Heart left ventricle (tissue), 16 donors: ENCODE results near the gene ARID5B. TPM values are rescaled to one million over a fixed set of nuclear protein-coding genes. Genes with fewer than 3 reads are reported as not detected.

Experiments
- ATAC-seq, 4 donors: fragments of 200-7000 bp; cut with Tn5 transposase; one replicate each; pipeline ENCODE4 v1.9.1; 2020 to 2022; ENCODE audit warnings: moderate library complexity in 4 of 4, mild to moderate bottlenecking in 3 of 4, moderate number of reproducible peaks in 1 of 4
- DNase-seq, 5 donors: peaks; one replicate each; pipeline ENCODE4 v3.0.0-alpha.2; 2020
- H3K27ac ChIP-seq, 12 donors: fragments of 200-600 bp; sonication (generic) in 4 of 12; one replicate each; pipeline versions ENCODE4 v1.5.0 to v1.8.0; 2016 to 2022; ENCODE audit warnings: mild to moderate bottlenecking in 2 of 12
- H3K27me3 ChIP-seq, 9 donors: fragments of 200-600 bp; sonication (generic) in 2 of 9; one replicate each; pipeline versions ENCODE4 v1.5.1 to v1.8.0; 2016 to 2022; ENCODE audit warnings: mild to moderate bottlenecking in 3 of 9
- H3K36me3 ChIP-seq, 9 donors: fragments of 200-600 bp; sonication (generic) in 2 of 9; one replicate each; pipeline versions ENCODE4 v1.5.0 to v1.8.0; 2018 to 2022; ENCODE audit warnings: mild to moderate bottlenecking in 2 of 9
- H3K4me1 ChIP-seq, 12 donors: fragments of 200-600 bp; sonication (generic) in 4 of 12; one replicate each; pipeline versions ENCODE4 v1.5.0 to v1.8.0; 2016 to 2022; ENCODE audit warnings: mild to moderate bottlenecking in 3 of 12
- H3K4me3 ChIP-seq, 12 donors: fragments of 200-600 bp; sonication (generic) in 4 of 12; one replicate each; pipeline versions ENCODE4 v1.5.0 to v1.8.0; 2017 to 2022; ENCODE audit warnings: mild to moderate bottlenecking in 9 of 12, moderate library complexity in 4 of 12
- H3K9me3 ChIP-seq, 12 donors: fragments of 200-600 bp; sonication (generic) in 4 of 12; one replicate each; pipeline versions ENCODE4 v1.5.0 to v1.8.0; 2016 to 2022; ENCODE audit warnings: mild to moderate bottlenecking in 1 of 12
- POLR2A ChIP-seq, 2 donors: fragments of 450-650 bp; IDR thresholded peaks; one replicate each; pipeline ENCODE4 v1.6.1; 2017; ENCODE audit warnings: antibody characterized with exemption in 2 of 2, mild to moderate bottlenecking in 2 of 2, moderate library complexity in 2 of 2
- WGBS, 4 donors: extraction: QIAGEN DNeasy Blood & Tissue Kit in 2 of 4; methylation state at CpG; one replicate each; pipeline versions ENCODE4 v1.1.5 to v1.1.7; 2013 to 2018; 5-methylcytosine and 5-hydroxymethylcytosine counted together
- intact Hi-C, 10 donors: fragments of 100-400 bp; cut with DNase I; formaldehyde crosslinking; loops; one replicate each; pipeline versions ENCODE4 v1.11.1 to v1.14.2; 2022
- polyA plus RNA-seq, 2 donors: library from polyadenylated mRNA; stranded (reverse); fragments of 200-250 nt; gene quantifications; one replicate each; pipeline ENCODE4 v1.2.3, GENCODE V29; 2013
- total RNA-seq, 9 donors: library from RNA; depleted of rRNA in 2 of 9; stranded (reverse); fragments of >200 nt in 2 of 9; fragmentation: NEBNext Ultra II Directional in 3 of 9; extraction: Animal tissue kit (Norgen Biotek cat#: 25700) in 3 of 9; gene quantifications; one replicate each; pipeline versions ENCODE4 v1.1.0 to v1.2.4, GENCODE V29; 2016 to 2023
- TF ChIP-seq, protein P1 (sequence below), 12 donors: fragments of 200-600 bp; sonication (generic) in 4 of 12; IDR thresholded peaks; one replicate each; pipeline versions ENCODE4 v1.5.0 to v1.8.0; 2018 to 2022; ENCODE audit warnings: antibody characterized with exemption in 12 of 12, mild to moderate bottlenecking in 5 of 12
- donor health status: ischemic (EF 13 %, LVEDD 7.1; RV severe dilation, severe dysfunction).
- donor health status: healthy with polysubstance abuse.
- donor health status: DM: no; HTN: yes; CAD: no.
- donor health status: DM: no; HTN: no; CAD: no.
- donor health status: ischemic (EF 25% LVEDD 6.9; RV normal size, moderate dysfunction).
- donor health status: ischemic (EF 25% LVEDD 5.7; RV mildly dilated, moderate dysfunction).
- donor health status: healthy.
- donor health status: DM: yes; HTN: yes; CAD: no.
- donor health status: ischemic (EF 35%, LVEDD 5.7; RV mildly dilated, moderate dysfunction).
- donor health status: nonischemic (EF 11% LVEDD 7.7; RV severe dilation, severe dysfunction).
- donor health status: DM: yes; HTN: yes; CAD: no.
- donor health status: PGD.
- donor health status: ischemic (EF 29% LVEDD 5.4; RV normal size, mild dysfunction).
- donor health status: nonischemic (EF 23%, LVEDD 6.1; RV moderate dilation, normal function).

The ARID5B gene
- total and polyA plus RNA-seq, 11 donors: 4.5 to 45.5 (median 26.6) TPM

DNA sequence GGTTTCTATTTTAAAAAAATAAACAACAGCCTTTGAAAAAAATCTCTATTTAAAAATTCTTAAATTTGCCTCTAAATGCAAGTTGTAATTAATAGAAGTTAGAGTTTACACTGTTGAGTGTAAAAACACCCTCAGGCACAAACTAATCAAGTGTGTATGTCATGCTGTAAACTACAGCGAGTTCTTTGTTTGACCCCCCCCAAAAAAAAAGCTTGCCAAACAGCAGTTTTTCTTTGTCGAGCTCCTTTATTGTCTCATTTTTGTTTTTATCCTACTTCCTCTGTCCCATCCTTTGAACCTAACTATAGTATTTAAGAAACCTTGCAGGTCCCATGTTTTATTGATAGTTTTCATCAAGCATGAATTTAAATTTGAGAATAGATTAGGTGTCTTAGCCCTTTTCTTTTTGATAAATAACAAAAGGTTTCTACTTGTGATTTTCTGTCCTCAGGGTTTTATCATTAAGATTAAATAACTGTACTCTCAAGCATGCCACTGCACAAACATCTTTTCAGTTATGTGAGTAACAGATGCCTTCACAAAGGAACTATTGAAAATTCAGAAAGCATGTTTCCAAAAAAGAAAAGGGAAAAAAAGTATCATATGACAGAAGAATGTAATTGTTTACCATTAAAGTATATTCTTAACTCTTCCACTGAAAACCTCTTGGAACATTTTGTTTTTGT is 176.0 kb downstream of the ARID5B start:
- intact Hi-C loops: no loop called here
- ATAC-seq (no peak), DNase-seq (no peak)
- Histone ChIP-seq H3K9me3 (no peaks in the 10 kb centered on the region), H3K36me3 (peaks cover 0 to 44% (median 33%) of the 10 kb centered on the region in 9 donors), H3K27ac (peak overlapping the region in 9 of 12 donors; percentile 0 to 66 (median 41)), H3K4me1 (peaks cover 6 to 96% (median 73%) of the 10 kb centered on the region in 12 donors), H3K27me3 (no peaks in the 10 kb centered on the region), H3K4me3 (no peak overlapping the region)
- 35 to 56% (median 45%) methylated on average over 2 of the region's 2 CpGs for WGBS, 4 donors
- TF ChIP-seq, protein P1, sequence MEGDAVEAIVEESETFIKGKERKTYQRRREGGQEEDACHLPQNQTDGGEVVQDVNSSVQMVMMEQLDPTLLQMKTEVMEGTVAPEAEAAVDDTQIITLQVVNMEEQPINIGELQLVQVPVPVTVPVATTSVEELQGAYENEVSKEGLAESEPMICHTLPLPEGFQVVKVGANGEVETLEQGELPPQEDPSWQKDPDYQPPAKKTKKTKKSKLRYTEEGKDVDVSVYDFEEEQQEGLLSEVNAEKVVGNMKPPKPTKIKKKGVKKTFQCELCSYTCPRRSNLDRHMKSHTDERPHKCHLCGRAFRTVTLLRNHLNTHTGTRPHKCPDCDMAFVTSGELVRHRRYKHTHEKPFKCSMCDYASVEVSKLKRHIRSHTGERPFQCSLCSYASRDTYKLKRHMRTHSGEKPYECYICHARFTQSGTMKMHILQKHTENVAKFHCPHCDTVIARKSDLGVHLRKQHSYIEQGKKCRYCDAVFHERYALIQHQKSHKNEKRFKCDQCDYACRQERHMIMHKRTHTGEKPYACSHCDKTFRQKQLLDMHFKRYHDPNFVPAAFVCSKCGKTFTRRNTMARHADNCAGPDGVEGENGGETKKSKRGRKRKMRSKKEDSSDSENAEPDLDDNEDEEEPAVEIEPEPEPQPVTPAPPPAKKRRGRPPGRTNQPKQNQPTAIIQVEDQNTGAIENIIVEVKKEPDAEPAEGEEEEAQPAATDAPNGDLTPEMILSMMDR (IDR thresholded peaks at IDR 0.05): no peak

DNA sequence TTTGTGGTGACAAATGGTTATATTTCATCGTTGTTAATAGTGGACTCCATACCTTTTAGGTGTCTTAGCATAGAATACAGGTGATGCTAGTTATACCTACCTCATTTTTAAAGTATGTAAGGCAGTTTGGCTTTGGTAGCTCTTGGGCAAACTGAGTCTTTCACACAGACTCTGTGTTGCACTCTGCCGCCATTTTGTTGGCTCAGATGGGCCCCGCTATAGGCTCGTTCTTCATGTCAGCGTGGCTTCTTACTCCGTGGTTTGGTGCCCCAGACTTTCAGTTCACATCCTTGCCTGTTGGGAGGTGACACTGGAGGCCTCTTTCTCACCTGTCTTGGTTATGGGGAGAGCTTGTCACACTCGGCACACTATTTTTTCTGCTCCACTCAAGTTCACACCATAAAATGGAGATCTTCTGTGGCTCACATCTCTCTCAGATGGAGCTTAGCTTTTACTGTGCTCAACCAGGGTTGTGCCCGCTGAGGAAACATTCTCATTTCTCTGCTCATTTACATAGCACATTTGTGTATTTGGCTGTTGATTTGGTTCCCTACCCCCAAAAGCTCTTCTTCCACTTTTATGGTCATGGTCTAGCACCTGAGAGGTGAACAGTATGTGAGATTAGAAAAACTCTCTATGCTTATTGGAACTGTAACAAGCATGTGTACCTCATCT is 178.5 kb downstream of the ARID5B start:
- ATAC-seq: no peak

DNA sequence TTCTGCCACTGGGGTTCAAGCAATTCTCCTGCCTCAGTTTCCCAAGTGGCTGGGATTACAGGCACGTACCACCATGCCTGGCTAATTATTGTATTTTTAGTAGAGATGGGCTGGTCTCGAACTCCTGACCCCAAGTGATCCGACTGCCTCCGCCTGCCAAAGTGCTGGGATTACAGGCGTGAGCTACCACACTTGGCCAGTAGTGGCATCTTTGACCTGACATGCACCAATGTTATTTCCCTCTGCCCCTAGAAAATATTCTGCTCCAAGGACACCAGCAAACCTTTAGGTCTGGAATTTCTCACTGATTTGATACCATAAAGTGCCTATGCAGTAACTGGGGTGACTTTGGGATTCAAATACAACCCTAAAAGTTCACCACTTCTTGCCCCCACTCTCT is 179.4 kb downstream of the ARID5B start:
- Histone ChIP-seq H3K36me3 (peaks cover 0 to 21% (median 10%) of the 10 kb centered on the region in 9 donors), H3K27me3 (no peaks in the 10 kb centered on the region), H3K9me3 (no peaks in the 10 kb centered on the region), H3K4me3 (no peak overlapping the region), H3K4me1 (peaks cover 9 to 94% (median 77%) of the 10 kb centered on the region in 12 donors), H3K27ac (peak overlapping the region in 11 of 12 donors; percentile 17 to 92 (median 88))
- TF ChIP-seq, protein P1 (IDR thresholded peaks at IDR 0.05): no peak
- TF ChIP-seq POLR2A (IDR thresholded peaks at IDR 0.05): no peak
- DNase-seq: no peak
- intact Hi-C loops: loop anchor here in 5 of 10 donors (5.0 kb wide), 1 partner anchor 34 kb away; no protein-coding TSS in a partner anchor
- ATAC-seq: no peak
- 40 to 71% (median 65%) methylated on average over 5 of the region's 5 CpGs for WGBS, 4 donors

More for the DNA sequence above, 178.5 kb downstream of the ARID5B start:
- H3K9me3 ChIP-seq: no peaks in the 10 kb centered on the region
- no peak overlapping the region for H3K4me3 ChIP-seq
- no peak for DNase-seq
- WGBS, 4 donors: 97 to 99% (median 98%) methylated on average over 8 of the region's 8 CpGs
- intact Hi-C loops: loop anchor here in 5 of 10 donors (5.0 kb wide), 1 partner anchor 33 kb away; no protein-coding TSS in a partner anchor
- H3K36me3 ChIP-seq: peaks cover 0 to 20% (median 14%) of the 10 kb centered on the region in 9 donors
- H3K4me1 ChIP-seq: peaks cover 9 to 100% (median 84%) of the 10 kb centered on the region in 12 donors
- no peaks in the 10 kb centered on the region for H3K27me3 ChIP-seq
- peak overlapping the region in 11 of 12 donors; percentile 17 to 92 (median 88) for H3K27ac ChIP-seq
- TF ChIP-seq POLR2A (IDR thresholded peaks at IDR 0.05): no peak
- TF ChIP-seq, protein P1 (IDR thresholded peaks at IDR 0.05): no peak
